Lung (tissue), 12 donors: Measurements from ENCODE around the gene FOXO1. TPM values are rescaled to one million over a fixed set of nuclear protein-coding genes. Genes with fewer than 3 reads are reported as not detected.

Source experiments
- ATAC-seq: fragments of 200-7000 bp; cut with Tn5 transposase; one replicate; pipeline ENCODE4 v1.9.1; 2020; ENCODE audit warnings: moderate number of reproducible peaks; ENCODE audit not compliant: insufficient read depth, low FRiP score
- DNase-seq, 3 donors: peaks; one replicate each; pipeline ENCODE4 v3.0.0-alpha.2; 2013 to 2017
- H3K27ac ChIP-seq, 2 donors: one replicate each; pipeline ENCODE4 v1.5.1; 2013; ENCODE audit warnings: mild to moderate bottlenecking in 2 of 2, moderate library complexity in 2 of 2, control low read depth in 1 of 2, inconsistent platforms in 1 of 2, low read depth in 1 of 2, low read length in 1 of 2
- H3K27me3 ChIP-seq, 3 donors: one replicate each; pipeline ENCODE4 v1.5.1; 2013; ENCODE audit warnings: low read length in 2 of 3; ENCODE audit not compliant: control insufficient read depth in 3 of 3, insufficient read depth in 3 of 3
- H3K36me3 ChIP-seq, 4 donors: one replicate each; pipeline ENCODE4 v1.5.1; 2013; ENCODE audit warnings: low read length in 4 of 4, mild to moderate bottlenecking in 1 of 4, moderate library complexity in 1 of 4; ENCODE audit not compliant: control insufficient read depth in 4 of 4, insufficient read depth in 4 of 4
- H3K4me1 ChIP-seq, 5 donors: one replicate each; pipeline ENCODE4 v1.5.1; 2013; ENCODE audit warnings: low read length in 5 of 5, mild to moderate bottlenecking in 2 of 5, moderate library complexity in 1 of 5; ENCODE audit not compliant: control insufficient read depth in 5 of 5, insufficient read depth in 5 of 5
- H3K4me3 ChIP-seq: one replicate; pipeline ENCODE4 v1.5.1; 2013; ENCODE audit warnings: mild to moderate bottlenecking, control low read depth, moderate library complexity
- H3K9ac ChIP-seq, 2 donors: one replicate each; pipeline ENCODE4 v1.5.1; 2013; ENCODE audit warnings: low read length in 2 of 2, control low read depth in 1 of 2; ENCODE audit not compliant: insufficient read depth in 1 of 2
- H3K9me3 ChIP-seq, 4 donors: one replicate each; pipeline ENCODE4 v1.5.1; 2013; ENCODE audit warnings: low read length in 3 of 4, mild to moderate bottlenecking in 1 of 4, moderate library complexity in 1 of 4; ENCODE audit not compliant: control insufficient read depth in 4 of 4, insufficient read depth in 3 of 4
- WGBS, 2 donors: extraction: QIAGEN DNeasy Blood & Tissue Kit; methylation state at CpG; one replicate each; pipeline ENCODE4 v1.1.7; 2013; 5-methylcytosine and 5-hydroxymethylcytosine counted together
- polyA plus RNA-seq, 2 donors: library from polyadenylated mRNA; stranded (reverse); fragments of 200-250 nt; gene quantifications; one replicate each; pipeline ENCODE4 v1.2.1, GENCODE V29; 2013
- total RNA-seq, 2 donors: library from RNA; depleted of rRNA in 1 of 2; stranded (reverse); fragments of >200 nt in 1 of 2; gene quantifications; one replicate each; pipeline ENCODE4 v1.2.1, GENCODE V29; 2014 to 2021
- TF ChIP-seq, protein P1 (sequence below): IDR thresholded peaks from 2 replicates; pipeline ENCODE4 v1.5.1; 2012; ENCODE audit warnings: mild to moderate bottlenecking; ENCODE audit errors: control extremely low read depth, extremely low read depth
- donor health status: control.
- donor health status: control.
- donor health status: Bipolar disorder and iron deficiency.
- donor health status: healthy.
- donor health status: DM: yes; HTN: yes; CAD: no.

The FOXO1 gene
- total and polyA plus RNA-seq, 4 donors, result 4.1 to 37.1 (median 21.3) TPM

GRCh38 chr13:40608308-40608707 lies 58.1 kb downstream of the FOXO1 start:
- Histone ChIP-seq H3K4me3 (no peak overlapping the region), H3K9me3 (no peaks in the 10 kb centered on the region), H3K4me1 (peaks cover 0 to 20% (median 0%) of the 10 kb centered on the region in 5 donors), H3K27ac (no peak overlapping the region), H3K36me3 (no peaks in the 10 kb centered on the region), H3K27me3 (no peaks in the 10 kb centered on the region), H3K9ac (no peak overlapping the region)
- ATAC-seq (no peak), DNase-seq (no peak)
- TF ChIP-seq, protein P1, sequence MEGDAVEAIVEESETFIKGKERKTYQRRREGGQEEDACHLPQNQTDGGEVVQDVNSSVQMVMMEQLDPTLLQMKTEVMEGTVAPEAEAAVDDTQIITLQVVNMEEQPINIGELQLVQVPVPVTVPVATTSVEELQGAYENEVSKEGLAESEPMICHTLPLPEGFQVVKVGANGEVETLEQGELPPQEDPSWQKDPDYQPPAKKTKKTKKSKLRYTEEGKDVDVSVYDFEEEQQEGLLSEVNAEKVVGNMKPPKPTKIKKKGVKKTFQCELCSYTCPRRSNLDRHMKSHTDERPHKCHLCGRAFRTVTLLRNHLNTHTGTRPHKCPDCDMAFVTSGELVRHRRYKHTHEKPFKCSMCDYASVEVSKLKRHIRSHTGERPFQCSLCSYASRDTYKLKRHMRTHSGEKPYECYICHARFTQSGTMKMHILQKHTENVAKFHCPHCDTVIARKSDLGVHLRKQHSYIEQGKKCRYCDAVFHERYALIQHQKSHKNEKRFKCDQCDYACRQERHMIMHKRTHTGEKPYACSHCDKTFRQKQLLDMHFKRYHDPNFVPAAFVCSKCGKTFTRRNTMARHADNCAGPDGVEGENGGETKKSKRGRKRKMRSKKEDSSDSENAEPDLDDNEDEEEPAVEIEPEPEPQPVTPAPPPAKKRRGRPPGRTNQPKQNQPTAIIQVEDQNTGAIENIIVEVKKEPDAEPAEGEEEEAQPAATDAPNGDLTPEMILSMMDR, result no peak
- WGBS, 2 donors, result 93 to 98% methylated on average over 1 of the region's 1 CpG

DNA sequence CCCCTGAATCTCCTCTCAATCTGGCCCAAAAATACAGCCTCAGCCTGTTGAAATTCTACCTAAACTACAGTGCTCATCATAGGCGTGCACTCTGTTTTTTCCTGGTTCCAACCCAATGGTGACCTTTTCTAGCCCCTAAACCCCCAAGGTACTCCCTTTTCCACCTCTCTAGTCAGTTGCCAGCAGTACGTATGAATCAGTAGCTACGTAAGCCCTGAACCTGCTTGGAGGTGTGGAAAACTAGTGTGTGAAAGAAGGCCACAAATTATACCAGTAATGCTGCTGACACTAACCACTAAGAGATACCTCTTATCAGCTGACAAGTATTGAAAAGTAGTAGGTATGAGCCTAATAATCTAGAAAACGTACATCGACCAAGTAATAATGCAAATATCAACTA lies 60.9 kb downstream of the FOXO1 start:
- no peak overlapping the region for H3K9ac ChIP-seq
- H3K9me3 ChIP-seq, result no peaks in the 10 kb centered on the region
- no peak overlapping the region for H3K4me3 ChIP-seq
- WGBS, 2 donors, result 95 to 98% methylated on average over 5 of the region's 5 CpGs
- peaks cover 0 to 8% (median 0%) of the 10 kb centered on the region in 5 donors for H3K4me1 ChIP-seq
- ATAC-seq (no peak), DNase-seq (no peak)
- TF ChIP-seq, protein P1, result no peak
- H3K27me3 ChIP-seq, result no peaks in the 10 kb centered on the region
- H3K27ac ChIP-seq, result no peak overlapping the region
- no peaks in the 10 kb centered on the region for H3K36me3 ChIP-seq

DNA sequence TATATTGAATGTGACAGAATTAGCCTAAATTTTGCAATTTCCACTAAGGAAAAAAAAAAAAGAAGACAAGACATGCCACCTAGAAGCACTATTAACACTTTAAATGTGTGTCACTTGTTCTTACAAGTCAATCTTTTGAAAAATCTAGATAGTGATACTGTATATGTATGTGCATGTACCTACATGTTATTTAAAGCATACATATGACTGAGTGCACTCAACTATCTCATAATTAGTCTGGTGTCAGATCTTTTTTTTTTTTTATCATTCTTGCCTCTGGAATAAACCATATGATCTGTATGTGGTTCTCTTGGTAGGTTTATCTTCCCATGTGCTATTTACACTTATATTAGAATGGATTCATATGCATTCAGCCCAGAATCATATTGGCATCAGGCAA lies 62.3 kb downstream of the FOXO1 start:
- Histone ChIP-seq H3K27me3 (no peaks in the 10 kb centered on the region), H3K4me3 (no peak overlapping the region), H3K36me3 (no peaks in the 10 kb centered on the region), H3K9me3 (no peaks in the 10 kb centered on the region), H3K9ac (no peak overlapping the region), H3K27ac (no peak overlapping the region), H3K4me1 (peaks cover 0 to 11% (median 0%) of the 10 kb centered on the region in 5 donors)
- ATAC-seq (no peak), DNase-seq (no peak)
- TF ChIP-seq, protein P1, result no peak

DNA sequence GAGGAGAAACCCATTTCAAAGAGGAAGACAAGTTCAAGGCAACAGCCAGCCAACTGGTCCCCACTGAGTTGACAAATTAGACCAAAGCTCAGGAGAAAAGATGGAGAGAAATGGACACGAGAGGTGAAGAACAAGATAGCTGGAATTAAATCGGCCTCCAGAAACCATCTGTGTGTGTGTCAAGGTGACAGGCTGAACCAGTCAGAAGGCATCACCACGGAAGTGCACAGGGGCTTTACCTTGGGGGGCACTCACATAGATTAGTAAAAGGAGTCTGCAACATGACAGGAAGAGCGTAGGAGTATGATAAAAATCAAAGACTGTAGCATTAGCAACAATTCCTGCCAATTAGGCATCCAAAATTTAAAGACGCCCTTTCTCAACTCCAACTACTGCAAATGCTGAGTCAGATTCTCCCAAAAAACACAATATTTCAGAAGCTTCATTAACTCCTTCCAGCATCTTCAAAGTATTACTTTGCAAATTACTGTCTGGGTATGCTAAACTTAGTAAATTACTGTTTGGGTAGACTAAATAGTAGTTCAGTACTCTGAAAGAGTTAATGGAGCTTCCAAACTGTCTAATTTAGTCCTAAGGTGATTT lies 66.2 kb downstream of the FOXO1 start:
- 91 to 94% methylated on average over 5 of the region's 5 CpGs for WGBS, 2 donors
- TF ChIP-seq, protein P1, result no peak
- H3K36me3 ChIP-seq, result no peaks in the 10 kb centered on the region

More for the DNA sequence above, 66.2 kb downstream of the FOXO1 start:
- H3K9me3 ChIP-seq, result no peaks in the 10 kb centered on the region
- no peak overlapping the region for H3K9ac ChIP-seq
- no peak overlapping the region for H3K4me3 ChIP-seq
- H3K4me1 ChIP-seq, result peaks cover 0 to 24% (median 0%) of the 10 kb centered on the region in 5 donors
- no peak for DNase-seq
- H3K27me3 ChIP-seq, result no peaks in the 10 kb centered on the region
- no peak for ATAC-seq
- H3K27ac ChIP-seq, result no peak overlapping the region
